H1 (cell line): ENCODE results near the gene OR10P1. TPM values are rescaled to one million over a fixed set of nuclear protein-coding genes. Genes with fewer than 3 reads are reported as not detected.

Experiments
- EGR1 ChIP-seq: IDR thresholded peaks from 2 replicates; pipeline ENCODE4 v1.6.1; 2011; ENCODE audit warnings: low read depth, low read length, borderline replicate concordance
- RXRA ChIP-seq: IDR thresholded peaks from 2 replicates; pipeline ENCODE4 v1.6.1; 2011; ENCODE audit warnings: low read depth, mild to moderate bottlenecking, low read length, moderate library complexity; ENCODE audit not compliant: insufficient read depth
- TCF12 ChIP-seq: IDR thresholded peaks from 2 replicates; pipeline ENCODE4 v1.6.1; 2011; ENCODE audit warnings: low read depth, mild to moderate bottlenecking, low read length
- polyA plus RNA-seq, 7 experiments: library from polyadenylated mRNA; depleted of rRNA in 3 of 7; stranded (reverse) in 5 of 7; unstranded in 2 of 7; fragments of >200 nt in 5 of 7; fragments of 200-250 nt in 2 of 7; gene quantifications; 1 replicate in 5 of 7; 2 replicates in 1 of 7; 4 replicates in 1 of 7; pipeline versions ENCODE4 v1.2.1 to v1.2.3, GENCODE V29; 2011 to 2013; ENCODE audit warnings: missing spikeins in 2 of 7, mixed read lengths in 2 of 7
- total RNA-seq: library from RNA; stranded (reverse); fragmentation: NEBNext Ultra II Directional; extraction: Animal tissue kit (Norgen Biotek cat#: 25700); gene quantifications from 2 replicates; pipeline ENCODE4 v1.2.1, GENCODE V29; 2021

The OR10P1 gene
- total and polyA plus RNA-seq, 2 of the 8 experiments (the other 6 are each of a cell fraction or from before 2014, with no cell fraction given): not detected

DNA sequence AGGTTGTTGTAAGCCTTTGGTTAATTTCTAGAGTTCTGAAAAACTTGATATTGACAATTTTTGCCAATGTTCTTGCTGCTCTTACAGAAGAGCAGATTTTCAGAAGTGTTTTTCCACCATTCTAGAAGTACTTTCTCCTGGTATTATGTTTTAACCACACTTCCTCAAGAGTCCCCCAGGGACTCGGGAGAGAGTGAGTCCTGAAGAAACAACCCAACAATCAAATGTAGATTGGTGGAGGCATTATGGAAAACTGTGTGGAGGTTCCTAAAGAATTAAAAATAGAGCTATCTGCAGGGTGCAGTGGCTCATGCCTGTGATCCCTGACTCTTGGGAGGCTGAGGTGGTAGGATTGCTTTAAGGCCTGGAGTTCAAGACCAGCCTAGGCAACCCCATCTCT lies 26.7 kb downstream of the OR10P1 start (continued):
- TF ChIP-seq RXRA (no peak), TCF12 (no peak), EGR1 (no peak)
